Measurements from ENCODE around the gene SHANK2. TPM values are rescaled to one million over a fixed set of nuclear protein-coding genes. Genes with fewer than 3 reads are reported as not detected.
A peak's percentile ranks its signal among the peaks of the same experiment; 100 is the strongest.

SHANK2 gene
- total RNA-seq, 4 donors from 2014 or later = 1.1 to 16.7 (median 9.0) TPM

GRCh38 chr11:71298016-71298550 is 45.7 kb upstream of the SHANK2 start:
- 77 to 85% methylated on average over 8 of the region's 8 CpGs for WGBS, 2 donors
- intact Hi-C loops (cut with DNase I; ENCODE audit: low total_unique reads) = no loop called here
- TF ChIP-seq CTCF (IDR thresholded peaks at IDR 0.05) = no peak
- TF ChIP-seq POLR2A (IDR thresholded peaks at IDR 0.05) = no peak
- peak in 1 of 2 donors; percentile 75 for DNase-seq (ENCODE audit: low spot score in 2 of 2)
- H3K4me3 ChIP-seq (ENCODE audit: low read depth, poor library complexity, severe bottlenecking) = no peak overlapping the region

- no peak for TF ChIP-seq CTCF (IDR thresholded peaks at IDR 0.05)
- DNase-seq (ENCODE audit: low spot score in 2 of 2) = peak in 1 of 2 donors; percentile 43
- intact Hi-C loops (cut with DNase I; ENCODE audit: low total_unique reads) = no loop called here
- 81 to 84% methylated on average over 8 of the region's 9 CpGs for WGBS, 2 donors
- no peak overlapping the region for H3K4me3 ChIP-seq (ENCODE audit: low read depth, poor library complexity, severe bottlenecking)
These were observed 42.6 kb upstream of the SHANK2 start for GRCh38 chr11:71294846-71295600.

GRCh38 chr11:71293961-71294782 is 41.8 kb upstream of the SHANK2 start:
- no peak for TF ChIP-seq POLR2A (IDR thresholded peaks at IDR 0.05)
- TF ChIP-seq CTCF (IDR thresholded peaks at IDR 0.05) = no peak
- intact Hi-C loops (cut with DNase I; ENCODE audit: low total_unique reads) = no loop called here
- DNase-seq (ENCODE audit: low spot score in 2 of 2) = peak in 1 of 2 donors; percentile 68
- WGBS, 2 donors = 98 to 100% methylated on average over 3 of the region's 3 CpGs
- no peak overlapping the region for H3K4me3 ChIP-seq (ENCODE audit: low read depth, poor library complexity, severe bottlenecking)

GRCh38 chr11:71286701-71287643 is 34.6 kb upstream of the SHANK2 start:
- WGBS, 2 donors = 16 to 20% methylated on average over 13 to 14 of the region's 14 CpGs
- TF ChIP-seq POLR2A (IDR thresholded peaks at IDR 0.05) = no peak
- no peak for TF ChIP-seq CTCF (IDR thresholded peaks at IDR 0.05)
- intact Hi-C loops (cut with DNase I; ENCODE audit: low total_unique reads) = no loop called here
- peak in 1 of 2 donors; percentile 89 for DNase-seq (ENCODE audit: low spot score in 2 of 2)
- H3K4me3 ChIP-seq (ENCODE audit: low read depth, poor library complexity, severe bottlenecking) = no peak overlapping the region

- 74 to 77% methylated on average over 14 of the region's 14 CpGs for WGBS, 2 donors
- no peak overlapping the region for H3K4me3 ChIP-seq (ENCODE audit: low read depth, poor library complexity, severe bottlenecking)
- TF ChIP-seq POLR2A (IDR thresholded peaks at IDR 0.05) = no peak
- no peak for TF ChIP-seq CTCF (IDR thresholded peaks at IDR 0.05)
- peak in 1 of 2 donors; percentile 74 for DNase-seq (ENCODE audit: low spot score in 2 of 2)
- intact Hi-C loops (cut with DNase I; ENCODE audit: low total_unique reads) = no loop called here
These were observed 32.7 kb upstream of the SHANK2 start for GRCh38 chr11:71285111-71285510.
